Measurements from ENCODE around the gene MAST3. TPM values are rescaled to one million over a fixed set of nuclear protein-coding genes. Genes with fewer than 3 reads are reported as not detected.

The MAST3 gene
- total and polyA plus RNA-seq, 2 of the 8 experiments (the other 6 are each of a cell fraction or from before 2014, with no cell fraction given), result 3.4 to 9.0 TPM

- no peak overlapping the region for H4K5ac ChIP-seq (ENCODE audit: insufficient read length, low read depth, low read length)
- no peak overlapping the region for H4K91ac ChIP-seq (replicated peaks; ENCODE audit: insufficient read length, low read length)
- no peak overlapping the region for H2AK5ac ChIP-seq (ENCODE audit: low read depth, low read length)
- no peaks in the 10 kb centered on the region for H3K9me3 ChIP-seq (ENCODE audit: insufficient read depth in 2 of 2, low read depth in 1 of 2, low read length in 1 of 2)
- no peak overlapping the region for H3K9ac ChIP-seq (replicated peaks in 1 of 4; ENCODE audit: extremely low read depth in 1 of 4, low read depth in 3 of 4, low read length in 3 of 4)
- peaks cover 0 to 3% (median 1%) of the 10 kb centered on the region in 4 experiments; a peak in 1 of 7 replicates for H3K27me3 ChIP-seq (replicated peaks in 1 of 4; ENCODE audit: control insufficient read depth in 3 of 4, extremely low read depth in 1 of 4, insufficient read depth in 3 of 4, low read length in 3 of 4)
- no peak overlapping the region for H3K56ac ChIP-seq (replicated peaks; ENCODE audit: insufficient read length, low read depth, low read length)
- DNase-seq (ENCODE audit: low read depth in 1 of 2, low spot score in 2 of 2), result no peak
- H2BK120ac ChIP-seq (replicated peaks; ENCODE audit: low read depth, low read length), result no peak overlapping the region
- no peak overlapping the region for H3K23ac ChIP-seq (ENCODE audit: insufficient read length)
- H3K4me1 ChIP-seq (replicated peaks in 1 of 4; ENCODE audit: control insufficient read depth in 3 of 4, insufficient read depth in 4 of 4, low read length in 3 of 4), result peaks cover 3 to 21% (median 8%) of the 10 kb centered on the region in 4 experiments
- H3K23me2 ChIP-seq (ENCODE audit: low read depth, low read length), result peaks cover 7% of the 10 kb centered on the region
- no peak overlapping the region for H3K4me2 ChIP-seq (ENCODE audit: insufficient read depth in 1 of 2, low read depth in 2 of 2, low read length in 2 of 2)
- POLR2A ChIA-PET (ENCODE audit: partially characterized antibody), result interaction anchor here (0.9 to 1.5 kb wide), 2 partner anchors 8 to 10 kb away, joined by 3 to 4 read pairs; no protein-coding TSS in a partner anchor
- FAIRE-seq, result no peak
- CTCF ChIA-PET (ENCODE audit: partially characterized antibody), result interaction anchor here (1.5 to 2.5 kb wide), 4 partner anchors 10 to 46 kb away, joined by 6 to 9 read pairs (median 6); partner anchors contain the start of gene PIK3R2
- no peak overlapping the region for H2BK5ac ChIP-seq (ENCODE audit: low read depth, low read length)
- H3K27ac ChIP-seq (ENCODE audit: low read depth, low read length), result no peak overlapping the region
- H2BK12ac ChIP-seq (ENCODE audit: low read depth, low read length), result no peak overlapping the region
- no peak overlapping the region for H2BK20ac ChIP-seq (ENCODE audit: low read length)
- no peak for TF ChIP-seq CBX5 (IDR thresholded peaks at IDR 0.05; ENCODE audit: low read depth, low read length)
- no peak for TF ChIP-seq KDM1A (IDR thresholded peaks at IDR 0.05; ENCODE audit: borderline replicate concordance, low read length)
- TF ChIP-seq FOSL1 (IDR thresholded peaks at IDR 0.05; ENCODE audit: insufficient read depth, low read depth, low read length), result no peak
- TF ChIP-seq RBBP5 (IDR thresholded peaks at IDR 0.05; ENCODE audit: borderline replicate concordance, low read depth, low read length), result no peak
- no peak for TF ChIP-seq EP300 (IDR thresholded peaks at IDR 0.05; ENCODE audit: borderline replicate concordance in 1 of 2, low read depth in 2 of 2, low read length in 2 of 2)
- no peak overlapping the region for H4K8ac ChIP-seq (ENCODE audit: extremely low read depth, insufficient read depth, low read length)
- peaks cover 0 to 5% of the 10 kb centered on the region in 2 experiments; a peak in 1 of 4 replicates for H3K79me2 ChIP-seq (ENCODE audit: control insufficient read depth in 1 of 2, insufficient read depth in 2 of 2, low read length in 2 of 2)
- no peak overlapping the region for H3K4me3 ChIP-seq (ENCODE audit: extremely low read depth in 1 of 4, insufficient read depth in 2 of 4, low read depth in 3 of 4, low read length in 4 of 4)
- no peak overlapping the region for H3K14ac ChIP-seq (ENCODE audit: insufficient read length)
- H2AFZ ChIP-seq (ENCODE audit: low read length), result no peak overlapping the region
- peaks cover 2 to 10% (median 5%) of the 10 kb centered on the region in 4 experiments; a peak in 5 of 8 replicates for H3K36me3 ChIP-seq (ENCODE audit: control insufficient read depth in 2 of 4, insufficient read depth in 4 of 4, low read length in 3 of 4)
- H3K79me1 ChIP-seq (ENCODE audit: low read depth, low read length), result peaks cover 7% of the 10 kb centered on the region; the same call in 1 of the 2 replicates
- no peak overlapping the region for H3K18ac ChIP-seq (ENCODE audit: extremely low read depth, low read length)
- no peak overlapping the region for H3K4ac ChIP-seq (replicated peaks; ENCODE audit: insufficient read length, low read depth, low read length)
- WGBS, 2 experiments (ENCODE audit: extremely low coverage in 1 of 2, insufficient coverage in 1 of 2, insufficient read length in 1 of 2, insufficient replicate concordance in 2 of 2, low coverage in 1 of 2, low lambda C conversion rate in 2 of 2, missing lambda C conversion rate in 1 of 2), result 91% methylated on average over 5 of the region's 5 CpGs; no CpG with 5 or more reads in 1 of the 2 experiments
- H4K20me1 ChIP-seq (replicated peaks in 1 of 2; ENCODE audit: control insufficient read depth in 1 of 2, insufficient read depth in 2 of 2, low read length in 2 of 2), result peaks cover 0 to 10% of the 10 kb centered on the region in 2 experiments
- H2BK15ac ChIP-seq (ENCODE audit: low read length), result no peak overlapping the region
These were observed 23.6 kb downstream of the MAST3 start for GRCh38 chr19:18121166-18121565.

All from H1 (cell line).